AG04449 (cell line): ENCODE measurements around the gene TSPAN5.

Experiments
- CTCF ChIA-PET: fragments of 350-600 bp; formaldehyde crosslinking; extraction: SDS; loops from one replicate; lab custom pipeline; 2021; ENCODE audit warnings: antibody characterized with exemption; lab: Yijun Ruan, JAX
- POLR2A ChIA-PET: fragments of 400-600, 350-600 bp; formaldehyde crosslinking; extraction: SDS; loops from one replicate; lab custom pipeline; 2020; ENCODE audit warnings: antibody characterized with exemption, inconsistent platforms; lab: Yijun Ruan, JAX
- DNase-seq: peaks from one replicate; pipeline ENCODE4 v3.0.0-alpha.2; 2010; ENCODE audit warnings: low read depth, low spot score
- H3K4me3 ChIP-seq: 2 replicates; pipeline ENCODE4 v1.5.1; 2011; ENCODE audit warnings: low read depth, mild to moderate bottlenecking, control low read depth, low read length
- CTCF ChIP-seq: IDR thresholded peaks from one replicate; pipeline ENCODE4 v1.5.1; 2011; ENCODE audit warnings: mild to moderate bottlenecking, moderate library complexity, low read length, control low read depth, inconsistent platforms; ENCODE audit not compliant: insufficient read depth; ENCODE audit errors: missing control alignments

Gene TSPAN5

GRCh38 chr4:98544818-98545414 lies 113.5 kb downstream of the TSPAN5 start:
- DNase-seq, result no peak
- TF ChIP-seq CTCF, result no peak
- no peak overlapping the region for H3K4me3 ChIP-seq
- POLR2A ChIA-PET, result no interaction called here
- CTCF ChIA-PET, result interaction anchor here (2.5 kb wide), 1 partner anchor 10 kb away, joined by 6 read pairs; no protein-coding TSS in a partner anchor

- DNase-seq, result no peak
- TF ChIP-seq CTCF, result no peak
- no peak overlapping the region for H3K4me3 ChIP-seq
- ChIA-PET CTCF (interaction anchor here (2.5 kb wide), 1 partner anchor 10 kb away, joined by 6 read pairs; no protein-coding TSS in a partner anchor), POLR2A (no interaction called here)
Observed at GRCh38 chr4:98544141-98544817, 114.1 kb downstream of the TSPAN5 start.

- H3K4me3 ChIP-seq, result no peak overlapping the region
- ChIA-PET CTCF (interaction anchor here (1.1 kb wide), 1 partner anchor 74 kb away, joined by 4 read pairs; no protein-coding TSS in a partner anchor), POLR2A (no interaction called here)
- DNase-seq, result no peak
- no peak for TF ChIP-seq CTCF
Observed at GRCh38 chr4:98542011-98542410, 116.4 kb downstream of the TSPAN5 start.

GRCh38 chr4:98540803-98541202 lies 117.6 kb downstream of the TSPAN5 start:
- ChIA-PET POLR2A (interaction anchor here (0.7 kb wide), 1 partner anchor 136 kb away, joined by 4 read pairs; no protein-coding TSS in a partner anchor), CTCF (no interaction called here)
- no peak for TF ChIP-seq CTCF
- H3K4me3 ChIP-seq, result no peak overlapping the region
- no peak for DNase-seq

- POLR2A ChIA-PET, result no interaction called here
- TF ChIP-seq CTCF, result no peak
- no peak for DNase-seq
- no peak overlapping the region for H3K4me3 ChIP-seq
- CTCF ChIA-PET, result interaction anchor here (2.2 kb wide), 1 partner anchor 10 kb away, joined by 9 read pairs; no protein-coding TSS in a partner anchor
Observed at GRCh38 chr4:98539741-98540140, 118.7 kb downstream of the TSPAN5 start.

GRCh38 chr4:98539299-98539698 lies 119.1 kb downstream of the TSPAN5 start:
- ChIA-PET CTCF (interaction anchor here (2.2 kb wide), 1 partner anchor 9 kb away, joined by 9 read pairs; no protein-coding TSS in a partner anchor), POLR2A (no interaction called here)
- no peak for DNase-seq
- H3K4me3 ChIP-seq, result no peak overlapping the region
- no peak for TF ChIP-seq CTCF
